Mesodermal cell (in vitro differentiated cells): ENCODE results near the gene PNMA8A.

ENCODE experiments used
- H3K27ac ChIP-seq: 2 replicates; pipeline ENCODE4 v1.7.0; 2013; ENCODE audit warnings: mild to moderate bottlenecking, low read depth, low read length, moderate library complexity; ENCODE audit not compliant: severe bottlenecking
- H3K36me3 ChIP-seq: 2 replicates; pipeline ENCODE4 v1.7.1; 2013; ENCODE audit warnings: mild to moderate bottlenecking, low read length, moderate library complexity; ENCODE audit not compliant: control insufficient read depth, insufficient read depth
- H3K4me1 ChIP-seq: one replicate; pipeline ENCODE4 v1.7.1; 2013; ENCODE audit warnings: mild to moderate bottlenecking, low read length; ENCODE audit not compliant: insufficient read depth, control insufficient read depth, poor library complexity, severe bottlenecking
- H3K4me3 ChIP-seq: 2 replicates; pipeline ENCODE4 v1.7.0; 2013; ENCODE audit warnings: low read length, control low read depth, mild to moderate bottlenecking; ENCODE audit not compliant: insufficient read depth, poor library complexity, severe bottlenecking; ENCODE audit errors: extremely low read depth
- H3K9me3 ChIP-seq: 2 replicates; pipeline ENCODE4 v1.7.1; 2013; ENCODE audit warnings: mild to moderate bottlenecking, low read length, moderate library complexity; ENCODE audit not compliant: control insufficient read depth
- WGBS, 2 experiments: methylation state at CpG; one replicate each; pipeline ENCODE4 v1.1.5; 2013; ENCODE audit warnings: missing lambda C conversion rate in 2 of 2; ENCODE audit not compliant: insufficient coverage in 2 of 2; 5-methylcytosine and 5-hydroxymethylcytosine counted together

PNMA8A gene

DNA sequence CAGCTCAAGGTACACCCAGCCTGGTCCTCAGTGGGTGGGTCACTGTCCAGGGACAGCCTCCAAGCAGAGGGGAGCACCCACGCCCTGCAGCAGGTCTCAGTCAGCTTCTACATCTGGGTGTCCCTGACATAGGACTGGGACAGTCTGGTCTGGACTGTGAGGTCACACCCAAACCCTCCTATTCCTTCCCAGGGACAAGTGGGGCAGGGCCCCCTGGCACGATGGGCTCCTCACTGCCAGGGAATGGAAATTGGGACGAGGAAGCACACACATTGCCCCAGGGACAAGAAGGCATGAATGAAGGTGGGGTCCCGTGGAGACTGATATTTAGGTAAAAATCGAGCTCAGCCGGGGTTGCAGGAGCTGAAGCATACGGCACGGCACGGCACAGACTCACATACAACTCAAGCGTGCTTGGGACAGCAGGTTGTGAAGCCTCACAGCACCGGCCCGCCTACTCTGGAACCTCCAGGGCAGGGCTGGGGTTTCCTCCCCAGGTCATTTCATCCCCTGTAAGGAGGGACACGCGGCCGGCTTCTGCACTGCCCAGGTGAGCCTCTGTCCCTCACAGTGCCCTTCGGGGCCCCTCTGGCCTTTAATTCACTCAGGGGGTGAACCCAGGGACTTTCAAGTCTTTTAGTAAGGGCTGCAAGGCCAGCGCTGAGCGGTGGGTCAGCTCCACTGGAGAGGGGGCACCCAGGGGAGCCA, 20.8 kb upstream of the PNMA8A start:
- Histone ChIP-seq H3K9me3 (peaks cover 3% of the 10 kb centered on the region), H3K4me1 (peaks cover 6% of the 10 kb centered on the region), H3K27ac (no peak overlapping the region), H3K4me3 (no peak overlapping the region), H3K36me3 (no peaks in the 10 kb centered on the region)
- WGBS, 2 experiments = 82 to 84% methylated on average over 17 to 18 of the region's 18 CpGs

GRCh38 chr19:46490774-46491173, 19.4 kb upstream of the PNMA8A start:
- WGBS, 2 experiments = 82 to 96% methylated on average over 4 to 8 of the region's 9 CpGs
- peaks cover 6% of the 10 kb centered on the region for H3K4me1 ChIP-seq

GRCh38 chr19:46489445-46490272, 18.3 kb upstream of the PNMA8A start:
- H3K4me1 ChIP-seq = peaks cover 6% of the 10 kb centered on the region
- 30 to 45% methylated on average over 45 of the region's 52 CpGs for WGBS, 2 experiments

More at GRCh38 chr19:46490774-46491173, 19.4 kb upstream of the PNMA8A start:
- Histone ChIP-seq H3K4me3 (no peak overlapping the region), H3K27ac (no peak overlapping the region), H3K36me3 (no peaks in the 10 kb centered on the region), H3K9me3 (peaks cover 3% of the 10 kb centered on the region)

GRCh38 chr19:46488551-46488950, 17.2 kb upstream of the PNMA8A start:
- WGBS, 2 experiments = 72 to 82% methylated on average over 9 to 11 of the region's 11 CpGs
- Histone ChIP-seq H3K4me3 (no peak overlapping the region), H3K4me1 (peaks cover 6% of the 10 kb centered on the region), H3K27ac (no peak overlapping the region), H3K36me3 (no peaks in the 10 kb centered on the region), H3K9me3 (no peaks in the 10 kb centered on the region)

More at GRCh38 chr19:46489445-46490272, 18.3 kb upstream of the PNMA8A start:
- Histone ChIP-seq H3K36me3 (no peaks in the 10 kb centered on the region), H3K4me3 (no peak overlapping the region), H3K27ac (no peak overlapping the region), H3K9me3 (peaks cover 3% of the 10 kb centered on the region)

DNA sequence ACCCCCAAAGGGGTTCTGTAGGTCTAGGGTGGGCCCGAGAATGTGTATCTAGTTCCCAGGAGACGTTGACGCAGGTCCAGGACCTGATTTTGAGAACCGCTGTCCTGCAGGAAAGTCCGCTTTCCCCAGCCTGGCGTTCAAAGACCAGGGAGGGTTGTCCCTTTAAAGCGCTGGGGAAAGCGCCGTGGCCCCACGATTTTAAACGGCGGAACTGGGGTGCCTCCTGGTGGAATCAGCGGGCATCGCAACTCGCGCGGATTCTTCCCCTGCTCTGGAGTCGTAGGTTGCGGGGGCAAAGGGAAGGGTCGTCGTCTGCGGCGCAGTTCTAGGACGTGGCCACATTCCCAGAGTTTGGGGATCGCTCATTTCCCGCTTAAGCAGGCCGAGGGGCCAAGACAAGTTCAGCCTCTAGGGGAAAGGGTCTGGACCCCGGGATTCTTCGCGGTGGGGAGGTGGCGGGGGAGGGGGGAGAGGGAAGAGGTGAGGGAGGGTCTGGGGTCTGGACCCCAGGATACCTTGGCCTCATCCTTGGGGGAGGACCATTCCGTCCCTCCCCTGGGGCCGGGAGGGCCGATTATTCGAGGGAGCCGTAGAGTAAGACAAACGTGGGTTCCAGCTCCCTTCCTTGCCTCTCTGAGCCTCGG, 16.6 kb upstream of the PNMA8A start:
- H3K36me3 ChIP-seq = no peaks in the 10 kb centered on the region
- peaks cover 4% of the 10 kb centered on the region for H3K4me1 ChIP-seq
- peak overlapping the region; percentile 18 for H3K4me3 ChIP-seq
- no peaks in the 10 kb centered on the region for H3K9me3 ChIP-seq
- WGBS, 2 experiments = 10 to 11% methylated on average over 30 of the region's 38 CpGs
- no peak overlapping the region for H3K27ac ChIP-seq

DNA sequence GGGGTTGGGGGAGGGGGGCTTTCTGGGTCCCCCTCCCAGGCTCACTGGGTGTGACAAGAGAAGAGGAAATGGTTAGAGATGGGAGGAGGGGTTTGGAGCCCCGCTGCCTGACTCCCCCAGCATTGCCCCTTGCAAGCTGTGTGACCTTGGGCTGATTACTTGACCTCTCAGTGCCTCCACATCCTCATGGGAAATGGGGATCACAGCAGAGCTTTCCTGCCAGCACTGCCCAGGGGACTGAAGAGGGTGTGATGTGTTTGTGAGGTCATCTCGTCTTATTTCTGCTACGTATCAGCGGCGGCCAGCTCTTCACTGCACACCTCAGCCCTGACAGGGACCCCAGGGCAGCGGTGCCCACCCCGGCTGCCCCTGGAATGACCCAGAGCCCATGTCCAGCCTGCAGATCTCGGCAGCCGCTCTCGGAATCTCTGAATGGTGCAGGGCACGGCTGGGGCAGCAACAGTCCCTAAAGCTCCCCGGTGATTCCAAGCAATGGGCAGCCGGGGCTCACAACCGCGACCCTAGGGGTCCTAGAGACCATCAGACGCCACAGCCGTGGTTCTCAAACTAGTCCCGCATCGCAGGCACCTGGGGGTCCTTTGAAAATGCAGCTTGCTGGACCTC, 15.9 kb upstream of the PNMA8A start:
- H3K27ac ChIP-seq = no peak overlapping the region
- 27 to 28% methylated on average over 12 to 13 of the region's 19 CpGs for WGBS, 2 experiments
- H3K4me1 ChIP-seq = peaks cover 4% of the 10 kb centered on the region
- no peaks in the 10 kb centered on the region for H3K36me3 ChIP-seq
- H3K9me3 ChIP-seq = no peaks in the 10 kb centered on the region
- peak overlapping the region; percentile 18 for H3K4me3 ChIP-seq

- Histone ChIP-seq H3K27ac (no peak overlapping the region), H3K36me3 (no peaks in the 10 kb centered on the region), H3K4me3 (no peak overlapping the region), H3K9me3 (no peaks in the 10 kb centered on the region), H3K4me1 (peaks cover 12% of the 10 kb centered on the region)
- WGBS, 2 experiments = 85 to 89% methylated on average over 3 of the region's 3 CpGs
Observed at GRCh38 chr19:46486358-46486757, 15.0 kb upstream of the PNMA8A start.

- Histone ChIP-seq H3K36me3 (no peaks in the 10 kb centered on the region), H3K4me1 (peaks cover 19% of the 10 kb centered on the region), H3K9me3 (no peaks in the 10 kb centered on the region), H3K27ac (no peak overlapping the region), H3K4me3 (no peak overlapping the region)
- WGBS, 2 experiments = 81 to 90% methylated on average over 3 to 4 of the region's 4 CpGs
Observed at GRCh38 chr19:46484656-46485055, 13.3 kb upstream of the PNMA8A start.

DNA sequence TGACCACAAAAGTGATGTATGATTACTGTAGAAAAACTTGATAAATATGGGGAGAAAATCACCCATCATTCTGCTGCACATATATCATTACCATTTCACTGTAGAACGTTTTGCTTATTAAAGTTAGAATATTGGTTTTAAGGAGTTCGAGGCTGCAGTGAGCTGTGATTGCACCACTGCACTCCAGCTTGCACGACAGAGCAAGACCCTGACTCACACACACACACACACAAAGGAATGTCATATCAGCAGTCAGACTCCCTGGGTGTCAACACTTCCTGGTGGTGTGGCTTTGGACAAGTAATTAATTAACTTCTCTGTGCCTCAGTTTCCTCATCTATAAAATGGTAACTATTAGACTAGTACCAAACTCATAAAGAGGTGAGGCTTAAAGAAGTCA, 11.3 kb upstream of the PNMA8A start:
- no peaks in the 10 kb centered on the region for H3K9me3 ChIP-seq
- peaks cover 15% of the 10 kb centered on the region for H3K4me1 ChIP-seq
- 50% methylated on average over 1 of the region's 3 CpGs; no CpG with 5 or more reads in 1 of the 2 experiments for WGBS, 2 experiments
- H3K36me3 ChIP-seq = no peaks in the 10 kb centered on the region
- no peak overlapping the region for H3K4me3 ChIP-seq
- H3K27ac ChIP-seq = no peak overlapping the region

DNA sequence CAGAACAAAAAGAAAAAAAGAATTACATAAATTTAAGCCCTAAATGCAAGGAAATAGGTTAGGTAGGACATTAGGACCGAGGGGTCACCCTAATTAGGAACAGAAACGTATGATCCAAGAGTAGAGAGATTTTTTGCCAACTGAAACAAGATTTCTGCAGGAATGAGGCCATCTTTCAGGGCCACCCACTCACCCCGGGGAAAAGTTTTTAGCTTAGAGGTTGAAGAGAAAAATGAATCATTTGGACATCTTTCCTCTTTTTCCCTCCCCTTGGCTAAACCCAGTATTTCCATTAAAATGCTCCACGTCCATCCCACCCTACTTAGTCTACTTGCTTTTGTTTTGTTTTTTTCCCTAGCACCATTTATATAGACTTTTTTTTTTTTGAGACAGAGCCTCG, 10.6 kb upstream of the PNMA8A start:
- Histone ChIP-seq H3K4me1 (peaks cover 15% of the 10 kb centered on the region), H3K27ac (no peak overlapping the region), H3K9me3 (no peaks in the 10 kb centered on the region), H3K36me3 (no peaks in the 10 kb centered on the region), H3K4me3 (no peak overlapping the region)
- 92 to 94% methylated on average over 4 of the region's 5 CpGs for whole genome bisulfite sequencing, 2 experiments
